ENCODE results near the gene PFKL.

PFKL gene

DNA sequence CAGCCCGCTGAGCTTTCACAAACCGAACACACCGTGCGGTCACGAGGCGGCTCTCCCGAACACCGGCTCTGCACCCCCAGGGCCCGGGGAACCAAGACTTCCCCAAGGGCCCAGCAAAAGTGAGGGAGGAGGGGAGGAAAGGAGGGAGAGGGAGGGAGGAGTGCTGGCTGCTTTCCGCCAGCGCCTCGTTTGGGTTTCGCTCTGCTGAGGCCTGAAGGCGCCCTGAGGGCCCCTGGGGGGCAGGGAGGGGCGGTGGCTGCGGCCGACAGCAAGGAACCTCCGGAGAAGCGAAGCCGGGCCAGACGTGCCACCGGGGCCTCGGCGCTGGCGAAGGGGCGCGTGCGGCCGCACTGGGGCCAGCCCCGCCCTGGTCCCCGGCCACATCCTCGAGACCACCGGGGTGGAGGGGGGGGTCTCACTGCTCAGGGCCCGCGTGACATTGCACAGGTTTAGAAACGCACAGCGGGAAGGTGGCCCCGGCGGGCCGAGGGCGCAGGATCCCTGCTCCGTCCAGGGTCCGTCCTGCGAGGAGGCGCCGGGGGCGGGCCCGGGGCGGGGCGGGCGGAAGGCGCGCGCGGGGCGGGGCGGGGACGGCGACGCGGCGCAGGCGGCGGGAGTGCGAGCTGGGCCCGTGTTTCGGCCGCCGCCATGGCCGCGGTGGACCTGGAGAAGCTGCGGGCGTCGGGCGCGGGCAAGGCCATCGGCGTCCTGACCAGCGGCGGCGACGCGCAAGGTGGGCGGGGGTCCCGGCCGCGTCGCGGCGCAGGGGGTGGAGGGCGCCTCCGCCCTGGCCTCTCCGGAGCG lies at the start of gene PFKL:
Gene PFKL, plus strand, starts transcription at position 596 of the 804 bp plus-strand sequence. Its CDS starts 53 bp downstream, at position 649.
- peak; percentile 49 for DNase-seq

DNA sequence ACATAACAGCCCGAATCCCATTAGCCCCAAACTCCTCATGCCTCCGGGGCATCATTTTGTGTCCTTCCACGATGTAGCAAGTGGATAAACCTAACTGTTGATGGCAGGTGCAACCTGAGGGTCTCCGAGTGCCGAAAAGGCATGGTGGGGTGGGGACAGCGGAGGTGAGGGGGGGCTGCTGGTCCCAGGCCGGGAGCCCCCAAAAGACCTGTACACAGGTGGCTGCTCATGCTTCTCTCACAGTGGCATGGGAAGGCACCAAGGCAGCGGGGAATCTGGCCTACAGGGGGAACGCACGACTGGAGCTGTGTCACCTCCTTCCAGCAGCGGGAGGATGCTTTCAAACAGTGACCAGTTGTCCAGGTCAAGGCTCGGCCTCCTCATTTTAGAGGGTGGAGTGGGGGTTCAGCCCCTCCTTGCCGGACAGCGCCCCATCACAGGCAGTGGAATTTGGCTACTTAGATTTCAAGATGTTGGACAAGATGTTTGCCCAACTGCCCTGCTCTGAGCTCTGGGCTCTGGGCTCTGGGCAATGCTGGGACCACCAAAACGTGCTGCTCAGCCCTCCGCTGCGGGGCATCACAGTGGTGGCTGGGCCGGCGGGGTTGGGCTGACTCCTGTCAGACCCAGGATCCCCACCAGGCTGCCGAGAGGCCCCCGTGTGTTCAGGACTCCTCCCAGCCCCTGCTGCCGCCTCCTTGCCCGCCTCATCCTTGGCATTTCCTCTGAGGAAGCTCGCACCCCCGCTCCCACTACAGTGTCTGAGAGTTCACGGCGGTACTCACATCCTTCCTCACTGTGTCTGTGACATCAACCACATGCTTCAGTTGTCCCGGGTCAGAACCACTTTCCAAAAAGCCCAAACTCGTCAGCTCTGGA lies 45.8 kb upstream of the PFKL start:
- no peak for DNase-seq

- no peak for DNase-seq
These were observed 44.3 kb upstream of the PFKL start for GRCh38 chr21:44255511-44255981.

GRCh38 chr21:44258056-44258725 lies 41.7 kb upstream of the PFKL start:
- no peak for DNase-seq

DNA sequence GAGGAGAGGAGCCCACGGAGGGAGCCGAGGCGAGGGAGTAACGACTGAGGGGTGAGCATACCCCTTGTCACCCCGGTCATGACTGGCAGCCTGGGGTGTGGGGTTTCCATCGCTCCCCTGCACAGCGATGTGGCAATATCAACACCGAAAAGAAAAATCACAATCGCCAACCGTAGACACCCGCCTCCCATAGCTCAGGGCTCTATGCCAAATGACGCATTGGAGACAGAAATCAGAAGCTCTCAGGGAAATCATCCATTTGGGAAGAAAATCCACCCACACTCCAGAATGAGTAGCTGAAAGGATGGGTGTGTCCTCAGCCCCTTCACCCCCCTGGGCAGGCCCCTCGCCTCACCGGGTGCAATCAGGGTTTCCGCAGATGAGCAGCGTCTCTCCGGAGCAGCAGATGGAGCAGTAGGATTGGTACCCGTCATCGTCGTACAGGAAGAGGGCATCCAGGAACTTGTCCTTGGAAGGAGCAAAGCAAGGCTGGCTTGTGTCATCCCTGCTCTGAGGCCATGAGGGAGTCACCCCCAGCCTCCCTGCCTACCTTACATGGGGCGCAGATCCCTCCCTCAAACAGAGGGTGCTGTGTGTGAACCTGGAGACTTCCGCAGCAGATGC lies 40.7 kb upstream of the PFKL start:
- no peak for DNase-seq

DNA sequence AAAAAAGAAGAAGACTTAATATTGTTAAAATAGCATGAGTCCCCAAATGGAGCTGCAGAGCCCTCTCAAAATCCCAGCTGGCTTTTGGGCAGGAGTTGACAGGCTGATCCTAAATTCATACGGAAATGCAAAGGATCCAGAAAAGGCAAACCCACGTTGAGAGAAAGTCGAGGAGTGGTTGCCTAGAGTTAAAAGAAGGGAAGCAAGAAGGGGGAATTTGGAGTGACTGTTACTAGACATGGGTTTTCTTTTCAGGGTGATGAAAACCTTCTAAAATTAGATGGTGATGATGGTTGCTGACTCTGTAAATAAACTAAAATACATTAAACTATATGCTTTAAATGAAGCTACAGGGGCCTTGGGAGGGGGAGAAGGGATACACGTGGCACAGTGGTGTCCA lies 39.8 kb upstream of the PFKL start:
- DNase-seq, result no peak

DNA sequence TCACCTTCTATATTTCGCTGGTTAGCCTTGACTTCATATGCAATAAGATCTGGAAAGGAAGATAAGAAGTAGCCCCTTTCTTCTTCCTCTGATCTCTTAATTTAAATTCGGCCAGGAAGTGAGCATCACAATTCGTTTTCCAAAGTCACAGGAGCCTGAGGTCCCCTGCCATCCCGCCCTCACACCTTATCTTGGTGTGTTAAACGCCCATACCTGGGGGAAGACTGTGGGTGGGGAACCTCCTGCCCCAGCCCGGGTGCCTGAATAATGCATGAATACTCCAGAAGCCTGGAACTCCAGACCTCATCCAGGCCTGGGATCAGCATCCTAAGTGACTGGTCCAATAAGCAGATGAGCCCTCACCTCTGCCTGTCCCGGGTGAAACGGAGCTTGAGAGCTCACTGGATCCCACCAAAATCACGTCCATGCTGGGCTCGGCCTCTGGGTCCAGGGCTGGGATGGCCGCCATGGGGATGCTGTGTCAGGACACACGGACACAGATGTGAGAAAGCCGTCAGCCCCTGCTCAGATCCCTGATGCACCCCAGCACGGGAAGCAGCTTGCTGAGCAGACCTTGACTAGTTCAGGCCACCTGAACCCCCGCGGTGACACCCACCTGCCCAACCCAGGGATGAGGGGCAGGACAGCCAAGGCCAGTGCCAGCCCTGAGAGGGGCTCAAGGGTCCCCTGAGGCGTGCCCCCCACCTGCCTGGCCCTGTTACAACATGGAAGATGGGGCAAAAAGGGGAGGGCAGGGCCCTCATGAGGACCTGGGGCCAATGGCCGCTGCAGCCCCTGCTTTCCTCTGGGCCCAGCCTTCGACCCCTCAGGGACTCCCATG lies 38.8 kb upstream of the PFKL start:
- DNase-seq, result no peak

- DNase-seq, result no peak
These were observed 38.1 kb upstream of the PFKL start, which contains the start of gene DNMT3L for GRCh38 chr21:44261675-44262295. Gene DNMT3L (minus strand): TSS chr21:44261897. CDS start chr21:44261259, 638 bp downstream.

- no peak for DNase-seq
These were observed 37.4 kb upstream of the PFKL start for GRCh38 chr21:44262338-44263056.

DNA sequence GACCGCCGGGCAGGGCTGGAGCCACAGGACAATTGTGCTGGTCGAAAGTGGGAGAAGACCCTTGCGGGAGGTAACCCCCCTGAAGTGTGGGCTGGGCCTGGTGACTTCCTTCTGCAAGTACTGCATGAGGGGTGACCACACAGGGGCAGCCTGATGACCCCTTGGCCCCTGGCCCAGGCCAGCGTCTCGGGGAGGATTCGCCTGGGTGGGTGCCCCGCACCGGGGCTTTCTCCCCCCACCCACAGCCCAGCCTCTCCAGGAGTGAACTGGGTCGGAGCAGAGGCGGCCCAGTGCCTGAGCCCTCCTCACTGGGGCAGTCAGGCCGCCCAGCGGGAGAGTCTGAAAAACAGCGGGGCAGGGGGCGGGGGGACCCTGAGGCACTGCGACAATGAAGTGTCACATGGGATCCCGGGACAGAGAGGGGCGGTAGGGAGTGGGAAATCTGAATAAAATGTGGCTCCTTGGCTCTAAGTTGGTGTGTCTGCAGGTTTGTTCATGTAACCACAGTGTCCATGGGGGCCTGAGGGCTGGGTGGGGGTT lies 36.6 kb upstream of the PFKL start:
- DNase-seq, result no peak

- no peak for DNase-seq
These were observed 36.1 kb upstream of the PFKL start for GRCh38 chr21:44263768-44264167.

DNA sequence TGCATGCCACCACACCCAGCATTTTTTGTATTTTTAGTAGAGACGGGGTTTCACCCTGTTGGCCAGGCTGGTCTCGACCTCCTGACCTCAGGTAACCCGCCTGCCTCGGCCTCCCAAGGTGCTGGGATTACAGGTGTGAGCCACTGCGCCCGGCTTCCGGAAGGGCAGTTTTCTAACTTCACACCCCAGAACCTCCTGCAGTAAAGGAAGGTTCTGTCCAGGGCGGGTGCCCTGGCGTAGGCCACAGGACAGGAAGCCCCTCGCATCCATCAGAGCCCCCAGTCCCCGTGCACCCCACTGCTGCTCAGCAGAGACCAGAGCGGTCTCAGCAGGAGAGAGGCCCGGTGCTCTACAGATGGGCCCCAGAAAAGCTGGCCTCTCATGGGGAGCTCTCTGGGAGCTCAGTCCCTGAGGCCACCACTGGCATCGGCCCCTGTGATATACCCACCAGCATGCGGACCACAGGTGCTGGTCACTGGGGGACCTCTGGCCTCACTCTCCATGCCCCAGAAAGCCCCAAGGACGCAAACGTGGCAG lies 34.1 kb upstream of the PFKL start:
- no peak for DNase-seq

DNA sequence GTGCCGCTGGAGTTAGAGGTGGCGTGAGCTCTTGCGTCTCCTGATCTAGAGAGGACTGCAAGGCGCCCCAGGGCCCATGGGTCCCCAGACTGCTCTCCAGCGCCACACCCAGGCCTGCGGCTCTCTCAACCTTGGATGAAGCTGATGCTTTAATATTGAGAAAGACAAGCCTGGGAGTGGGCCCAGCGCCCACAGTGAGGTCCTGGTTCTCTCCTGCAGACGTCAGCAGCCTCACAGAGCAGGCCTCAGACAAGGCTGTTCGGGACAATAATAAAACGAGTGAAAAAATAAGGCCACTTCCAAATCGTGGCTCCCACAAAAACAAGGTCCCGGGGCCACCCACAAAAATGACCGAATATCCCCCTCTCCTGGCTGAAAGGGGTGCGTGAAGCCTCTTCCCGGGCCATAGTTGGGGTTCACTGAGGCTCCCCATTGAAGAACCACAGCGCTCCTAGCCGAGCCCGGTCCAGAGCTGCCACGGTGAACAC lies 32.2 kb upstream of the PFKL start:
- no peak for DNase-seq

- DNase-seq, result no peak
These were observed 30.8 kb upstream of the PFKL start for GRCh38 chr21:44269090-44269489.

DNA sequence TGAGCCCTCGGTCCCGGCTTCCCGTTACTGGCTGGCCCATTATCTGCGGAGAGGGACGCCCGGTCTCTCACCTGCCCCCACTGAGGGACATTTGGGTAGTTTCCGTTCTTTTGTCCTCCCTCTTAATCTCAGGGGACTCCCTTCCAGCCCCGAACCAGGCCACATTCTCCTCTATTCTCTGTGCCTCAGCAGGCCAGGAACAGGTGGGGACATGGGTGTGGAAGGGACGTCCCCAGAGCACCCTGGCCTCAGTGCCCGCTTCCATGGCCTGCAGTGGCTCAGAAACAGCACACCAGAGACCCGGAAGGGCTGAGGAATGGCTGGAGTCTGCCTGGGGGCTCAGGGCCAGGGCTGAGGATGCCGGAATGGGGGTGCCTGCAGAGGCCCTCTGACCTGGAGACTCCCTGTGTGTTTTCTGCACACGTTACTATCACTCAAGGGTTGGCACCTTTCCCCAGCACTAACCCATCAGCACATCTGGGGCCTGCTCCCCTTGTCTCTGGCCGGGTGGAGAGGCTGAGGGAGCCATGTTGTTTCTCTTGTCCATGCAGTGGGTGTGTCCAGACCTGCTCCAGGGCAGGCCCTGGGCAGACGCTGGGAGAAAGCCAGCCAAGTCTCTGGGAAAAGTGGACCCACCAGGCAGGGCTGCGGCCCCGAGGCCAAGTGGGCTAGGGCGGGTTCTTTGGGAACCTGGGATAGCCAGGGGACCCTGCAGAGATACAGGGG lies 28.1 kb upstream of the PFKL start:
- DNase-seq, result no peak

GRCh38 chr21:44272284-44272858 lies 27.5 kb upstream of the PFKL start:
- no peak for DNase-seq

- no peak for DNase-seq
These were observed 26.8 kb upstream of the PFKL start for GRCh38 chr21:44273046-44273445.

- no peak for DNase-seq
These were observed 24.8 kb upstream of the PFKL start for GRCh38 chr21:44275041-44275440.
